Stimulated activated CD8-positive, alpha-beta memory T cell treated with anti-CD3 and anti-CD28 coated beads, Interleukin-2, amount 100 ng/mL, for 1 hour (primary cell): ENCODE results near the gene KDM4D.
"Not testable (repeated sequence)": the region's sequence is repeated elsewhere in the genome, so short reads cannot be mapped to it uniquely, and the experiment has no call there.

Experiments used
- DNase-seq, 2 donors: peaks; one replicate each; pipeline ENCODE4 v3.0.0-alpha.2; 2020; ENCODE audit warnings: low read depth in 2 of 2

The KDM4D gene

DNA sequence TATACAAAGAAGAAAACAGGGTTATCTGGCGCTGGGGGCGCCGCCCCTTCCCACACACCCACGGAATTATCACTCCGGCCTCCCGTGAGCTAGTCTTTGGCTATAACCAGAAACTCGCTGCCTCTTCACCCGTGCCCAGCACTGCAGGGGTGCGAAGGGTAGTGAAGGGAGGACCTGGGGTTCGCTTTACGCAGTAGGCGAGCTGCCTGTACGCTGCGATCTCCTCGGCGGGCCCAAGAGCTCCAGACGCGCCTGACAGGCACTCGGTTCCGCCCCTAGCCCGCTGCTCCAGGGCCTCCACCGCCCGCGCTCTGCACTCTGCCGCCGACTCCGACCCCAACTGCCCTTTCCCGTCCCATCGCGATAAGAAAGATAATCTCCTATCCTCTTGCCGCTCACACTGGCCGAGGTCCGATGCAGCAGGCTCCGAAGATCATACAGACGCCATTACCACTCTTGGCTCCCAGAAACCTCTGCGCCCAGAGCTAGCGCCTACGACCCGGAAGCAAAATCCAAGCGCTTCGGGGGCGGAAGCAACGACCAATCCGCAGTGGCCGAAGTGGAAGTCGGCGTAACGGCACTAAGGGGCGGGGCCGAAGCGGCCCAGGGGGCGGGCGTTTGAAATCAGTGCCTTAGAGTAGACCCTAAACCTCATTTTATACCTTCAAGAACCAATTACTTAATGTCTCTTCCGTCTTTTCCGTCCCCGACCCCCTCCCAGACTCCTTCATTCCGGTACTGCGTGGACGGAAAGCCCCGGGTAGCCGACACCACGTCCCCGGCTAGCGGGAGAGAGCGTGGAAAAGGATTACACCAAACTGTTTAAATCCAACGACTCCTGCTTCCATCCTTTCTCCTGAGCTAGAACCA, at the start of gene KDM4D, which contains the start of gene CWC15:
TSS of gene KDM4D (plus strand) at position 611 of the 870 bp plus-strand sequence. CDS start 23,664 bp downstream, outside the sequence.
TSS of gene CWC15 (minus strand) at position 458 of the 870 bp plus-strand sequence. CDS start 1,371 bp downstream, outside the sequence.
- DNase-seq = peak; percentile 83 to 90

DNA sequence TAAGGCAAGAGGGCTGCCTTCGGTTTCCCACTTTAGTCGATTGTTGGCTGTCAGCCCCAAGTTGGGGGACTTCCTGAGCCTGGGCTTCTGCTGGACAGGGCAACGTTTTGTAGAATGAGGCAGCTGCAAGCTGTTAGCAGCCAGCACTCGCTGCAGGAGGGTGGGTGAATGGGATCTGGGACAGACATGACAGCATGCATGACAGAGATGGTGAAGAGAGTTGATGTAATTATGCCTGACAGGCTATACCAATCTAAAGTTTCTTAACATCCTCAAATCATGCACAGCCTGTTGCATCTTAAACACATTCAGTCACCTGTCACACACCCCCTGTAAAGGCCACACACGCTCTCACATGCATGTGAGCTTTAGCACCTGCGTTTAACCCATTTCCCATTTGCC, 49.3 kb upstream of the KDM4D start:
- no peak for DNase-seq

DNA sequence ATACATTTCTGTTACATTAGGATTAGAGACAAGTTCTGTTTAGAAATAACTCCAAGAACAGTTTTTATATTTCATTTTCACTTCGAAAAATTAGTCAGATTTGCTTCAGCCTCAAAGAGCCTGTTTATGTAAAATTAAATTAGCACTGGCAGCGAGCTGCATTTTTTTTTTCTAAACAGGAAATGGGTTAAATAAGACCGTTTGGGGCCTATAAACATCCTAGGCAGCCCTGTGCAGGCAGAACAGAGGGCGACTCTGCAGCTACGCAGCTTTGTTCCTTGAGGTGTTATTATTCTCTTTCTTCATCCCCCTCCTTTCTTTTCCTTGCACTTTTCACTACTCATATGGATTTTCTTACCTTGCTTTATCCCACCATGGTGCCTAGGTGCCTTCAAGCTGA, 48.9 kb upstream of the KDM4D start:
- DNase-seq = no peak

GRCh38 chr11:94925422-94926270, 47.9 kb upstream of the KDM4D start:
- no peak for DNase-seq

DNA sequence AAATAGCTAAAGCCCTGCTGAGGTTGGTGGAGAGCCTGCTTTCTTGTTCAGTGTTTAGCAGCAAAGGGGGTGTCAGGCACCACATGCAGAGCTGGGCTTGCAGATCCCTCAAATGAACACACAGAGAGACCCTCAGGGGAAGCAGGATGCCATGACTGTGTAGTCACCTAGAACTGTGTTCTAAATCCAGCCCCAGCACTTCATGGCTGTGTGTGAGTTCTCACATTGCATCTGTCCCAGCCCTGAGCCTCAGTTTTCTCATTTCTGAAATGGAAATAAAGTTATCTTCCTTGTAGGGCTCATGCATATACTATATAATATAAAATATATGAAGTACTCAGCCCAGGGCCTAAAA, 47.3 kb upstream of the KDM4D start:
- DNase-seq = no peak

DNA sequence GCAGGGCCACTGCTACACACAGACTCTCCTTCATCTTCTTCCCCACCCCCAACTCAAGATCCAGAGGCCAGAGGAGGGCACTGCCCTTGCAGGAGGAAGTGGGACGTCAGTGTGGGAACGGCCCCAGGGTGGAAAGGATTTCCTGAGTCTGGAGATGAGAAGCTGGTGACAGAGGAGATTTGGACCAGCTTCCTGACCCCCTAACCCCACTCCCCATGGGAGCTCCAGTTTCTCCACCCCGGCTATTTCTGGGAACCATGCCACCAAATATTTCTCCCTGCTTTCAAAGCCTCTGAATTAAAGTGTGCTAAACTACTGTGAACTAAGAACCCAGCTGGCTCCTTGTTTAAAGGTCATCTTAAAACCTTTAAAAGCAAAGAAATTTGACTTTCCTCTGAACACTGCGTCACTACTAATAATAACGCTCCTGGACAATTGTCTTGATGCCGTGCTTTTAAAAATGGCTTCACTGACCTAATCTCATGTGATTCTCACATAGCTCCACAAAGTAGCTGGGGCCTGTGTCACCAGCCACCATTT, 46.7 kb upstream of the KDM4D start:
- no peak for DNase-seq

DNA sequence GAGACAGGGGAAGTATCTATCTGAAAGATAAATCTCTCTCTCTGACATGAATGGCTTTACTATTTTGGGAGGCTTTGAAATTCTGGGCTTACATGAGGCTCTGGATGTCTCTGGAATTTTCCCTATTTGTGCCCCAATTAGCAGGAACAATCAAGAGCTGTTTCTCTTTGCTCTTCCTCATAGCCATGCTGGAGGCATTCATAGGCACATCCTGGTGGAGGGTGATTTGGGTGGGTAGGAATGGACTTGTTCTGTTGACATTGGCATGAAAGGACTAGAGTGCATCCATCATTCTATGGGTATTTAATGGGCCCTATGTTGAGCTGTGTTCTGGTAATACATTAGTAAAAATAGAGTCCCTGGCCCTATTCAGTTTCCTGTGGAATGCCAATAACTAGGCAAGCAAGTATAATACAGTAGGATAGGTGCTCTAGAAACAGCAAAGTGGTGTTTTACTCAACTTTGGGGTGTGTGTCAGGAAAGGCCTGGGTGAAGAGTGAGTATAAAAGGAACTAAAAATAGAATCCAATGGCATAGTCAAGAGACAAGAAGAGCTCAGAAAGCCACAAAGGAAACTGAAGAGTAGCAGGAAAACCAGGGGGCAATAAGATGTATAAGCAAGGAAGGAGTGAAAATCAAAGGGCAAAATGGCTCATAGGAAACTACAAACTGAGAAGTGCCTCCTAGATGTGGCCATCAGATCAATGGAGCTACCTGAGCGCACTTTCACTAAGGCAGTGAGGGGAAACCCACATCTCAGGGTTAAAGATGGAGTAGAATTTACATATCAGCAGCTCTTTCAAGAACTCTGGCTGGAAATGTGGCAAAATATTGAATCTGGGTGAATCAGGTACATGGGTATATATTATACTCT, 45.2 kb upstream of the KDM4D start:
- no peak for DNase-seq

- DNase-seq = not testable (repeated sequence)
Measured at GRCh38 chr11:94932072-94932471, 41.4 kb upstream of the KDM4D start.

- DNase-seq = no peak
Measured at GRCh38 chr11:94932503-94932902, 41.0 kb upstream of the KDM4D start.

GRCh38 chr11:94933223-94934130, 40.0 kb upstream of the KDM4D start:
- no peak for DNase-seq

GRCh38 chr11:94934362-94934761, 39.1 kb upstream of the KDM4D start:
- no peak for DNase-seq

DNA sequence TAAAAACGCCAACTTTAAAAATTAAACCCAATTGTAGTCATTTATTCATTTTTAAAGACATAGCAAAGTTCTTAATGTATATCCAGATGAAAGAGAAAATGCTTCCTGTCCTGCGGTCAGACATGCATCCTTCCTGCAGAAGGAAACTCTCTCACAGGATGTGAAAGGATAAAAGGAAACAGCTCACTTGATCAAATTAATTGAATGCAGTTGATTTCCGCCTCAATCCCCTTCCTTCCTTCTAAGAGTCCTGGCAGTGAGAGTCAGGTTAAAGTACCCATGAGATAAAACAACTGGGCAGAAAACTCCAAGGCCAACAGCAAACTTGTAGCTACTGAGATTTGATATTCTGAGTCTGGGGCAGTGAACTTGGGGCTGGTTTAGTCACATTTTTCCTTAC, 38.7 kb upstream of the KDM4D start:
- DNase-seq = no peak

DNA sequence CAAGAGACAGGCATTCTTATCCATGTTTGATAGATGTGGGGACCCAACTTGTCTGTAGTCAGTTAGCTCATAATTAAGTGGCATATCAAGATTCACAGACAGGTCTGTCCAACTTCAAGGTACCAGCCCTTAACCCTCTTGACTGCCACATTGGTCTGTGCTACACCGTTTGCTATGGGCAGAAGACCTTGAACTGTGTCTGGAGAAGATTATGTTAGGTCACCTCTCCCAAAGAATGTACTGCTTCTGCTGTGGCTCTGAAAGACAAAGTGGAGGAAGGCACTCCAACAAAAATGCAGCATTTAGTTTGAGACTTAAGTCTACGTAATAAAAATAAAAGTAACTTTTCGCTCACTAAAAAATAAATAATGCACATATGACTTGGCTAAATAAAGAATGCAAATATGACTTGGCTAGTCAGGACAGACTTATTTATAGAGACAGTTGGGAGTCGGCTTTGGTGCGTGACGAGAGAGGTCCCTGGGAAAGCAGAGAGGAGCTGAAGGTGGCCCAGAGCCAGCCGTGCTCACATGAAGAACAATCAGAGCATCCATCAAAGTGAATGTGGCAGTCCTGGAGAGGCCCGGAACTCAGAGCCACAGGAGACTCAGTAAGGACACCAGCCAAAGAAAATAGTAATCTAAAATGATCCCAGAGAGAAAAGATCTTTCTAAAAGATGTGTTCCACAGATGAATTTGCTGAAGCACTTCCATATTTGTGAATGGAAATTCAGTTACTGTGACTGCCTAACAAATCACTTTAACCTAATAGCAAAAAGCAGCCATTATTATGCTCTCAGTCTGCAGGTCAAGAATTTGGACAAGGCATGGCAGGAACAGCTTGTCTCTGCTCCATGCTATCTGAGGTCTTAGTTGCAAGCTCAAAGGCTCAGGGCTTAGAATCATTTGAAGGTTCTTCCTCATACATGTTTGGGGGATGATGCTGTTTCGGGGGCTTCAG, 35.1 kb upstream of the KDM4D start:
- no peak for DNase-seq

DNA sequence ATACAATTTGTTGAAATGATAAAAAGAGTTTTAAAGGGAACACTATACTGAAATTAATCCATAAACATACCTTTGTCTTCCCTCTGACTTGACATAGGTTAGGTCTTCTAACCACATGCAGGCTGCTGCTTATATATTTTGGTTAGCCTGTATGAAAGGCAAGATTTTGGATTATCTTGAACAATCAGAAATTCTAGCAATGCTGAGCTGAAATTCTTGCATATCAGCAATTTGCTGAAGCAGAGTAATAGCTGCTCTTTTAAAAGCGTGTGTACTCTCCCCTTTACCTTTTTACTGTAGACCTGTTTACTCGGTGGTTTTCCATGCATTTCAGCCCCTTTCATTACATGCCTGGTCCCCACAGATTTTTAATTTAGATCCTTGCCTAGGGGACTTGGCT, 34.2 kb upstream of the KDM4D start:
- DNase-seq = no peak

- DNase-seq = no peak
Measured at GRCh38 chr11:94941131-94941530, 32.4 kb upstream of the KDM4D start.

DNA sequence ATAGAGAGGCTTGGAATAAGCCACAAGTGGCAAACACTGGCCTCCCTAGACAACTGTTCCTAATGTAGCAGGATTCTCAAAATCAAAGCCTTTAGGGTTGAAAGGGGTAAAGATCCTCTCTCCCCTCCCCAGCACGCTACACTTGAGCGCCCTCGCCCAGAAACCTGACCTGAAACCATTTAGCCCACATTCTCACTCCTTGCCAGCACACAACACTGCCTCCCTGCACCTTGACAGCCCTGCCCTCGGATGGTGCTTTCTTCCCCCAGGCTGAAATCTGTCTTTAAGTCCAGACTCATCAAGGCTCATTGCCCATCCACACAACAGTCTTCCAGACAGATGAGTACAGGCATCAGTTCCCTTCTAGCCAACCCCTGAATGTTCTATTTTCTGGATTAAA, 26.7 kb upstream of the KDM4D start:
- DNase-seq = no peak

DNA sequence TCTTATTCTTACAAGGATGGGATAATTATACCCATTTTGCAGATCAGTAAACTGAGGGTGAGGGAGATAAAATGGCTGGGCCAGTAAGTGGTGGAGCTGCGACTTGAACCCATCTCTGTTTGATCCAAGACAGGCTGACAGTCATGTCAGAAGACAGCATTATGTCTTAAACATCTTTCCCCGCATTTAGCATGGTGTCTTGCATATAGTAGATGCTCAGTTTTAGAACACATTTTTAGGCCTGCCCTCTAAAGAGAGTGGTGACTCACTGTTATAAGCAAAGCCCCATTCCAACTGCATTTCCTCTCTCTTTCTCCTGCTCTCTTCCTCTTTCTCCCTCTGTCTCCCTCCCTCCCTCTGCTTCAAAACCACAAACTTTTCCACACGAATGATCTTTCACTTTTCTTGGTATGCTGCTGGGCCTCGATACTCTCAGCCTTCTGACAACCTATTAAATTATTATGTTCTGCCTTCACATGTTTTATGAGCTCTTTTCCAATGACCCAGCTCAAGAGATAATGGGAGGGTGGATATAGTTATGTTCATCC, 25.4 kb upstream of the KDM4D start:
- DNase-seq = no peak

GRCh38 chr11:94954753-94955152, 18.8 kb upstream of the KDM4D start:
- DNase-seq = no peak

GRCh38 chr11:94956963-94957362, 16.5 kb upstream of the KDM4D start:
- no peak for DNase-seq
